Neural cell (in vitro differentiated cells): Measurements from ENCODE around the gene IFT43. TPM values are rescaled to one million over a fixed set of nuclear protein-coding genes. Genes with fewer than 3 reads are reported as not detected.

Experiments used
- H2AFZ ChIP-seq: fragments of 200-600, 300-800 bp; sonication (generic), shearing (Covaris generic); 2 replicates; pipeline ENCODE4 v1.6.0; 2014; ENCODE audit warnings: low read depth, mild to moderate bottlenecking, antibody characterized with exemption, low read length, moderate library complexity
- H3F3A ChIP-seq: fragments of 200-600 bp; shearing (Covaris generic); 2 replicates; pipeline ENCODE4 v1.6.1; 2016; ENCODE audit warnings: mild to moderate bottlenecking, moderate library complexity, mixed read lengths, antibody characterized with exemption, low read length; ENCODE audit not compliant: insufficient read depth, poor library complexity, severe bottlenecking
- H3K27ac ChIP-seq: fragments of 200-600, 300-800 bp; sonication (generic), shearing (Covaris generic); 2 replicates; pipeline ENCODE4 v1.5.1; 2014; ENCODE audit warnings: mild to moderate bottlenecking, low read length, moderate library complexity
- H3K27me3 ChIP-seq: fragments of 300-800, 200-600 bp; sonication (generic), shearing (Covaris generic); 2 replicates; pipeline ENCODE4 v1.6.0; 2014; ENCODE audit warnings: mild to moderate bottlenecking, low read depth, low read length, moderate library complexity; ENCODE audit not compliant: insufficient read depth
- H3K36me3 ChIP-seq: fragments of 300-800, 200-600 bp; sonication (generic), shearing (Covaris generic); 2 replicates; pipeline ENCODE4 v1.5.1; 2014; ENCODE audit warnings: mild to moderate bottlenecking, antibody characterized with exemption, low read length, moderate library complexity; ENCODE audit not compliant: insufficient read depth
- H3K4me2 ChIP-seq: fragments of 300-800, 200-600 bp; sonication (generic), shearing (Covaris generic); 2 replicates; pipeline ENCODE4 v1.6.0; 2014; ENCODE audit warnings: mild to moderate bottlenecking, low read length
- H3K4me3 ChIP-seq: fragments of 300-800, 200-600 bp; sonication (generic), shearing (Covaris generic); 2 replicates; pipeline ENCODE4 v1.5.1; 2014; ENCODE audit warnings: mild to moderate bottlenecking, low read length, moderate library complexity
- H3K79me2 ChIP-seq: fragments of 200-600 bp; shearing (Covaris generic); replicated peaks from 2 replicates; pipeline ENCODE4 v1.6.0; 2014; ENCODE audit warnings: mild to moderate bottlenecking, low read length, moderate library complexity; ENCODE audit not compliant: insufficient read depth
- H3K9ac ChIP-seq: fragments of 300-800, 200-600 bp; sonication (generic), shearing (Covaris generic); 2 replicates; pipeline ENCODE4 v1.6.1; 2016; ENCODE audit warnings: mild to moderate bottlenecking, low read length, mixed read lengths
- H3K9me2 ChIP-seq: fragments of 200-600 bp; shearing (Covaris generic); 2 replicates; pipeline ENCODE4 v1.6.1; 2016; ENCODE audit warnings: mild to moderate bottlenecking, low read length, mixed read lengths; ENCODE audit not compliant: insufficient read depth
- H3K9me3 ChIP-seq: fragments of 200-600, 300-800 bp; sonication (generic), shearing (Covaris generic); 2 replicates; pipeline ENCODE4 v1.6.1; 2016; ENCODE audit warnings: mild to moderate bottlenecking, mixed run types, low read length, moderate library complexity, mixed read lengths
- H4K20me1 ChIP-seq: fragments of 200-600 bp; shearing (Covaris generic); 2 replicates; pipeline ENCODE4 v1.6.1; 2016; ENCODE audit warnings: mild to moderate bottlenecking, mixed run types; ENCODE audit not compliant: insufficient read depth
- CTCF ChIP-seq: fragments of 450-650 bp; IDR thresholded peaks from 2 replicates; pipeline ENCODE4 v1.5.1; 2014; ENCODE audit warnings: antibody characterized with exemption, mild to moderate bottlenecking, moderate library complexity; ENCODE audit not compliant: poor library complexity, severe bottlenecking
- EP300 ChIP-seq: fragments of 450-650 bp; conservative IDR thresholded peaks from 2 replicates; pipeline ENCODE4 v1.6.1; 2014; ENCODE audit warnings: antibody characterized with exemption, mild to moderate bottlenecking, moderate library complexity; ENCODE audit not compliant: poor library complexity, severe bottlenecking
- EZH2 ChIP-seq: fragments of 200-600, 300-800 bp; shearing (Covaris generic), sonication (generic); IDR thresholded peaks from 2 replicates; pipeline ENCODE4 v1.6.1; 2014; ENCODE audit warnings: antibody characterized with exemption, low read length, borderline replicate concordance, mild to moderate bottlenecking; ENCODE audit not compliant: insufficient read depth, poor library complexity, severe bottlenecking
- MXI1 ChIP-seq: fragments of 450-650 bp; conservative IDR thresholded peaks from 2 replicates; pipeline ENCODE4 v1.6.1; 2014; ENCODE audit warnings: antibody characterized with exemption, mild to moderate bottlenecking; ENCODE audit not compliant: poor library complexity, severe bottlenecking
- POLR2AphosphoS5 ChIP-seq: IDR thresholded peaks from 2 replicates; pipeline ENCODE4 v1.6.1; 2012
- RAD21 ChIP-seq: fragments of 450-650 bp; conservative IDR thresholded peaks from 2 replicates; pipeline ENCODE4 v1.6.1; 2014; ENCODE audit warnings: antibody characterized with exemption, mild to moderate bottlenecking, moderate library complexity
- REST ChIP-seq: IDR thresholded peaks from 2 replicates; pipeline ENCODE4 v1.6.1; 2012; ENCODE audit warnings: borderline replicate concordance
- SMC3 ChIP-seq: fragments of 450-650 bp; conservative IDR thresholded peaks from 2 replicates; pipeline ENCODE4 v1.6.1; 2014; ENCODE audit warnings: antibody characterized with exemption, mild to moderate bottlenecking, moderate library complexity; ENCODE audit not compliant: poor library complexity
- TAF1 ChIP-seq: IDR thresholded peaks from 2 replicates; pipeline ENCODE4 v1.6.1; 2012; ENCODE audit warnings: low read depth
- polyA plus RNA-seq: library from polyadenylated mRNA; depleted of rRNA; stranded (reverse); fragments of >200 nt; gene quantifications from 2 replicates; pipeline ENCODE4 v1.2.3, GENCODE V29; 2014

Gene IFT43
- polyA plus RNA-seq, 1 donor from 2014 or later: 102 TPM

GRCh38 chr14:76109087-76109880 lies 123.7 kb downstream of the IFT43 start:
- H3K4me3 ChIP-seq: no peak overlapping the region
- H3F3A ChIP-seq: no peaks in the 10 kb centered on the region
- H3K79me2 ChIP-seq: no peaks in the 10 kb centered on the region
- no peaks in the 10 kb centered on the region for H3K36me3 ChIP-seq
- H3K9me3 ChIP-seq: no peaks in the 10 kb centered on the region
- H3K27me3 ChIP-seq: no peaks in the 10 kb centered on the region
- no peaks in the 10 kb centered on the region for H3K9me2 ChIP-seq
- H3K27ac ChIP-seq: no peak overlapping the region
- TF ChIP-seq CTCF (no peak), REST (no peak), POLR2AphosphoS5 (no peak), EZH2 (no peak), EP300 (no peak), MXI1 (no peak), SMC3 (no peak)
- H4K20me1 ChIP-seq: no peaks in the 10 kb centered on the region
- no peak overlapping the region for H2AFZ ChIP-seq
- no peak overlapping the region for H3K4me2 ChIP-seq
- H3K9ac ChIP-seq: no peak overlapping the region

GRCh38 chr14:76112889-76113624 lies 127.5 kb downstream of the IFT43 start:
- no peaks in the 10 kb centered on the region for H3K27me3 ChIP-seq
- peak overlapping the region; percentile 52 for H2AFZ ChIP-seq
- H4K20me1 ChIP-seq: no peaks in the 10 kb centered on the region
- H3K9me3 ChIP-seq: no peaks in the 10 kb centered on the region
- H3F3A ChIP-seq: no peaks in the 10 kb centered on the region
- no peaks in the 10 kb centered on the region for H3K9me2 ChIP-seq
- no peak overlapping the region for H3K4me2 ChIP-seq
- H3K9ac ChIP-seq: peak overlapping the region; percentile 59
- no peaks in the 10 kb centered on the region for H3K79me2 ChIP-seq
- H3K4me3 ChIP-seq: peak overlapping the region; percentile 55
- no peaks in the 10 kb centered on the region for H3K36me3 ChIP-seq
- H3K27ac ChIP-seq: peak overlapping the region; percentile 83
- peak; percentile 17 for TF ChIP-seq CTCF
- TF ChIP-seq RAD21: no peak
- no peak for TF ChIP-seq MXI1
- TF ChIP-seq SMC3: peak; percentile 47
- peak; percentile 93 for TF ChIP-seq EP300
- TF ChIP-seq TAF1: no peak
- TF ChIP-seq POLR2AphosphoS5: peak; percentile 97
- TF ChIP-seq REST: peak; percentile 89
- TF ChIP-seq EZH2: no peak
